HG03097 (cell line): ENCODE results near the gene SOBP.

Experiments used
- ATAC-seq: cut with Tn5 transposase; IDR thresholded peaks from one replicate; pipeline ENCODE4 v1.9.1; 2021; ENCODE audit not compliant: unreplicated experiment, low FRiP score

The SOBP gene

GRCh38 chr6:107674995-107675738 lies 185.2 kb downstream of the SOBP start:
- ATAC-seq: peak; percentile 76

DNA sequence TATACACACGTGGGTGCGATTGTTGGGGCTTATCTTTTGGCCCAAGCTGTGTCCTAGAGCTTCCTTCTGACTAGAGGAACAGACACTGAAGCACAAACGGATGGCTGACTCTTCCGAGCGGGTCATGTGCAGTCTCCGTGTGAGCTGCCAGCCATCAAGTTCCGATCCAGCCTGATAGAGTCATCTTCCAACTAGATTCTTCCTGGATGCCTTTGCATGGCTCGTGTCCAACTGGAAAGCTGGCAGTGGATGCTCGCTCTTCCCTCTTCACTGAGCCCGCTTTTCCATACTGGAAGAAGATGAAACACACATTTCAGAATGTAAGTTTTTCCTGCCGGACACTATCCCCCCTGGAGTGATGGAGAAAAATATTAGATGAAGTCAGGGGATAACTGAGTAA lies 186.1 kb downstream of the SOBP start:
- no peak for ATAC-seq

DNA sequence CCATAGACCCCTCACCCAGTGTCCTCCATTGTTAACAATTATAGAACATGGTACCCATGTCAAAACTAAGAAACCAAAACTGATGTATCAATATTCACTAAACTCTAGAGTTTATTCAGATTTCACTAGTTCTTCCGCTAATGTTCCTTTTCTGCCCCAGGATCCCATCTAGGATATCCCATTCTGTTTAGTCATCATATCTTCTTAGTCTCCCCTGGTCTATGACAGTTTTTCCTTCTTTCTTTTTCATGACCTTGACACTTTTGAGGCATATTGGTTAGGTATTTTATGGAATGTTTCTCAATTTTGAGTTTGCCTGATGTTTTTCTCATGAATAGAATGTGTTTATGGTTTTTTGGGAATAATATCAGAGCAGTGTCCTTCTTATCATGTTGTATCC lies 187.5 kb downstream of the SOBP start:
- no peak for ATAC-seq

DNA sequence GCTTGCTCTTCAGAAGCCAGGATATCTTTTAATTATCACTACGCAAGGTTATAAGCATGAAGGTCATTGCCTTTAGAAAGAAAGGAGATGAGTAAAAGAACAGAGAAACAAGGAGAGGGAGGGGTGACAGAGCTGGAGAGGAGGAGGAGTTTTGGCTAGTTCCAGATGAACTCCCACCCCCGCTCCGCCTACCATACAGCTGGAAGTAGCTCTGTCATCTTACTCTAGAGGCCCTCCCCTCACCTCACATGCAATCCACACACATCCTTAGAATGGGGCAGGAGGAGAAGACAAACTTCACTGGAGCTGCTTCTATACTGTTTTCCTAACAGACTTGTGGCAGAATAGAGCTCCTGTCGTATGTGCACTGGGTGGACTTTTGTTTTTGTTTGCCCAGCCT lies 189.5 kb downstream of the SOBP start:
- no peak for ATAC-seq

GRCh38 chr6:107682721-107683120 lies 192.8 kb downstream of the SOBP start:
- no peak for ATAC-seq

DNA sequence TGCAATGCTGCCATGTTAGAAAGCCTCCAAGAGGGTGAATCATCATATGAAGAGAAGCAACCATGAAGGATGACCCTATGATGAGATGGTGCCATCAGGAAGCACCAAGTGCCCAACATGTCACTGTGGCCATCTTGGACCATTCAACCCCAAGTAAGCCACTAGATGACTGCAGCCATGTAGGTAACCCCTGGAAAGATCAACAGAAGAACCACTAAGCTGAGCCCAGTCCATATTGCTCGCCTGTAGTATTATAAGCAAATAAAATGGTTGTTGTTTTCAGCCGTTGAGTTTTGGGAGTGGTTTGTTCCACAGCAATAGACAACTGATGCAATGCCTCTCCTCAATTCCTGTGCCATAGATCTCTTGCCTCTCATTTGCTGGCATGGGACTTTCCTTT lies 193.3 kb downstream of the SOBP start:
- ATAC-seq: no peak

- ATAC-seq: no peak
These were observed 195.1 kb downstream of the SOBP start for GRCh38 chr6:107684996-107685395.

- no peak for ATAC-seq
These were observed 199.3 kb downstream of the SOBP start for GRCh38 chr6:107689190-107689589.

- no peak for ATAC-seq
These were observed 200.2 kb downstream of the SOBP start for GRCh38 chr6:107689951-107690642.

- no peak for ATAC-seq
These were observed 200.7 kb downstream of the SOBP start for GRCh38 chr6:107690643-107691061.

- ATAC-seq: no peak
These were observed 201.3 kb downstream of the SOBP start for GRCh38 chr6:107691062-107691751.

GRCh38 chr6:107692351-107692750 lies 202.4 kb downstream of the SOBP start:
- no peak for ATAC-seq

GRCh38 chr6:107695061-107695720 lies 205.3 kb downstream of the SOBP start:
- no peak for ATAC-seq

DNA sequence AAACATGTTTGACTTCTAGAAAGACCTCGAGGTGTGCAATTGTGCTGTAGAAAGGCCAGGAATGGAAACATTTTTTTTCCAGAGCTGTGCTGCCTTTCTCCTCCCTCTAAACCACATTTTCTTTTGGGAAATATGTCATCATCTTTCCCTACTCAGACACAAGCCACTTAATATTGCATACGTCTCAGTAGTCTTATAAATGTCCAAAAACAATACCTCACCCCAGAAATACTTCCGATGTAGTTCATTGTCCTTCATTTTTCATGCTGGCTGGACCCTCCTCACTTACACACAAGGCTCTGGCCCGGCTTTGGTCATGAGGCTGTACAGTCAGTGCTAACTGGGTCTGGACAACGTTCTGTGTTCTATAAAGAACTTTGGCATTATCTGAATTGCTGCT lies 207.8 kb downstream of the SOBP start:
- ATAC-seq: no peak

DNA sequence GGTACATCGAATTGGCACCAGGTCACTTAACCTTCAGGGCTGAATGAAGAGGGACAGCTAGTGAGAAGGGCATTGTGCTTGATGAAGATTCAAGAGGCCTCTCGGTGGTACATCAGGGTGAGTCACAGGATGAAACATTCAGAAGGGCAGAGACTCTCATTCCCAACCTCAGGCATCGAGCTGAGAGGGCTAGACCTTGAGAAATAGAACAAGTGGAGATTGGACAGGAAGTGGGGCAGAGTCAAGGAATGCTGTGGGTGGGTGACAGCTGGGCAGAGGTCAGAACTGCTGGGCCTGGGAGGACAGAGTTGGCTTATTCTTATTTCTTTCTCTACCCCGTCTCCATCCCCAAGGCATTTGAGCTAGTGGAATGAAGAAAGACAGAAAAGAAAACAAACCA lies 208.2 kb downstream of the SOBP start:
- no peak for ATAC-seq

DNA sequence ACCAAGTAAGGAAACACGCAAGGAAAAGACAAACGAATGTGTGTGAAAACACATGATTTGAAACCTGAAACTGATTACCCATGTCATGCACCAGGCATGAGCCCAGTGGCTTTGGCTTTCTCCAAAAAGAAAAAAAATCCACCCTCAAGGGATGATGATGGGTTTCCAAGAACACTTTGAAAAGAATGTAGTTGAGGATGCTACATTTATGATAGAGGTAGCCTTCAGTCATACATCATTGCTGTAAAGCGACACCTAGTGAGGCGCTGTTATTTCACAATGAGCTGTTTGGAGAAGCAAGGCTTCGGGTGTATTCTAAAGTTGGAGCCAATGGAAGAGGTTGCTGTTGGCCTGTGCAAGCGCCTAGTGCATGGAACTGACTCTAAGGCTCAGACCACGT lies 209.3 kb downstream of the SOBP start:
- ATAC-seq: no peak

- no peak for ATAC-seq
These were observed 209.9 kb downstream of the SOBP start for GRCh38 chr6:107699697-107700325.

DNA sequence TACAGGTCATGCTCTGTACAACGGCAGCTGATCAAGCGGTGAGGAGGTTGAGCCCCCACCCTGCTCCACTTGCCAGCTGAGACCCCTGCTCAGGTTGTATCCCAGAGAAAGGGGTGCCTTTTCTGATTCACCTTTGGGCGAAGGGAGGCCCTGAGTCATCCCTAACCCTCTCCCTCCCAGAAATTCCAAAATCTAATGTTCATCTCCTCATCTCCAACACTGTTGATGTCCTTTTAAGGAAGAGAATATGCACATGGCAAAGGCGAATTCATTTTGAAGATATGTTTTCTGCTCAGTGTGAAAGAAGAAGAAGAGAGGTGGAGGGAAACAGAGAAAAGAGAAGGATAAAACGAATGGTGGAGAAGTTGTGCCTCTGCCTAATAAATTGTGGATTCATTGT lies 213.7 kb downstream of the SOBP start:
- ATAC-seq: no peak

DNA sequence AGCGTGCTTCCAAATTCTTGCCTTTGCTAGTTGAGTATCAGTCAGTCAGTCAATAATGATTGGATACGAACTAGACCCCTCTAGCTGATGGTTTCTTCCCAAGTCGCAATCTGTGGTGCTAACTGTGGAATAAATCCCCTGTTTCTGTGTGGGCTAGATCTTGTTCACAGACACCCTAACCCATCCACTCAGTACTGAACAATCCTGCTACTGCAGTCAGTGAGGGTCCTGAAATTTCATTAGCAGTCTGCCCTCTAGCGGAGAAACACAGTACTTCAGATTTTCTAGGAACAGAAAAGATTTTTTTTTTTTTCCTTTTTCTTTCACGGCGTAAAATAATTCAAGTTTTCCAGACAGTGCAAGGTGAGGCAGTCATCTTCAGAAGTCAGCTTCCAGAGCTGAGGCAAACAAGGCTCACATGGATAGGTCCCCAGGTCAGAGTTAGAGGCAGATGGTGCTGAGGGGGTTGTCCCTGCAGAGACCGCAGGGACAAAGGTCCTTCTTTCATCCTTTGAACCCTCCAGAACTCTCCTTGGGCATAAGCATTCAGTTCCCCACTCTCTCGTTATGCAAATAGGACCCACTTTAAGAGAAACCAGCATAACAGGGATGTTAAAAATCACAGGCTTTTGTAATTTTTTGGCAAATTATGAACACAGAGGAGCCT lies 214.6 kb downstream of the SOBP start:
- no peak for ATAC-seq

DNA sequence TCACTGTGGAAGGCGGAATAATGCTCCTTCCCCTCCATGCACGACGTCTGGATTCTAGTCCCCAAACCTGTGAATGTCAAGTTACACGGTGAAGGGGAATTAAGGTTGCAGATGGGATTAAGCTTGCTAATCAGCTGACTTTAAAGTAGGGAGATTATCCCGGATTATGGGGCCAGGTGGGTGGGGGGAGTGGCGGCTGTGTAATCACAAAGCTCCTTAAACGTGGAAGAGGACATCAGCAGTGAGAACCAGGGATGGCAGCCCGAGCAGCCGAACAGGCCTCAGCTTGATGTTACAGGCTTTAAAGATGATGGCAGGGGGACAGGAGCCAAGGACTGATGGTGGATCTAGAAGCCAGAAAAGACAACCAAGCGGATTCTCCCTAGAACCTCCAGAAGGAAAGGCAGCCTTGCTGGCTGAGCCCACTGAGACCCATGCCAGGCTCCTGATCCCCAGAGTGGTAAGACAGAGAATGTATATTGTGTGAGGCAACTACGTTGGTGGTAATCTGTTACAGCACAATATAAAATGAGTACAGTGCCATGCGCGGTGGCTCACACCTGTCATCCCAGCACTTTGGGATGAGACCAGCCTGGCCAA lies 216.7 kb downstream of the SOBP start:
- no peak for ATAC-seq
